GM12878 (cell line): ENCODE results near the gene BCKDHA. TPM values are rescaled to one million over a fixed set of nuclear protein-coding genes. Genes with fewer than 3 reads are reported as not detected.

Source experiments
- BACH1 ChIP-seq: fragments of 450-650 bp; IDR thresholded peaks from 2 replicates; pipeline ENCODE4 v1.6.1; 2017; ENCODE audit warnings: mild to moderate bottlenecking, borderline replicate concordance
- CREB1 ChIP-seq: IDR thresholded peaks from 2 replicates; pipeline ENCODE4 v1.6.1; 2012; ENCODE audit warnings: low read depth, mild to moderate bottlenecking, inconsistent platforms
- DPF2 ChIP-seq: fragments of 450-650 bp; IDR thresholded peaks from 2 replicates; pipeline ENCODE4 v1.6.1; 2017; ENCODE audit warnings: mild to moderate bottlenecking
- EZH2 ChIP-seq: IDR thresholded peaks from 2 replicates; pipeline ENCODE4 v1.6.1; 2012; ENCODE audit warnings: low read depth, mild to moderate bottlenecking, control low read depth, inconsistent platforms, low read length, borderline replicate concordance; ENCODE audit not compliant: control insufficient read depth
- FOS ChIP-seq: IDR thresholded peaks from 3 replicates; pipeline ENCODE4 v1.6.1; 2011; ENCODE audit warnings: borderline replicate concordance; ENCODE audit not compliant: insufficient read length; ENCODE audit errors: extremely low read depth
- FOXK2 ChIP-seq: fragments of 450-650 bp; IDR thresholded peaks from 2 replicates; pipeline ENCODE4 v1.6.1; 2017; ENCODE audit warnings: mild to moderate bottlenecking, moderate library complexity
- JUNB ChIP-seq: IDR thresholded peaks from 2 replicates; pipeline ENCODE4 v1.6.1; 2016; ENCODE audit warnings: antibody characterized with exemption, mild to moderate bottlenecking
- KLF5 ChIP-seq: fragments of 450-650 bp; IDR thresholded peaks from 2 replicates; pipeline ENCODE4 v1.6.1; 2014; ENCODE audit warnings: mild to moderate bottlenecking; ENCODE audit not compliant: partially characterized antibody
- MTA2 ChIP-seq: fragments of 450-650 bp; IDR thresholded peaks from 2 replicates; pipeline ENCODE4 v1.6.1; 2016; ENCODE audit warnings: low read depth, mild to moderate bottlenecking, moderate library complexity
- MXI1 ChIP-seq: fragments of 150-350 bp; IDR thresholded peaks from 2 replicates; pipeline ENCODE4 v1.6.1; 2011; ENCODE audit warnings: low read depth, mild to moderate bottlenecking, inconsistent platforms, low read length, improper control_type of control experiment
- MYC ChIP-seq: IDR thresholded peaks from 2 replicates; pipeline ENCODE4 v1.6.1; 2011; ENCODE audit warnings: mild to moderate bottlenecking, low read length, moderate library complexity, inconsistent platforms; ENCODE audit not compliant: insufficient read depth, insufficient replicate concordance, insufficient read length, severe bottlenecking
- NFYB ChIP-seq: IDR thresholded peaks from 2 replicates; pipeline ENCODE4 v1.6.1; 2011; ENCODE audit warnings: low read depth, mild to moderate bottlenecking, low read length, improper control_type of control experiment, moderate library complexity; ENCODE audit not compliant: insufficient read depth
- RBBP5 ChIP-seq: fragments of 200-600 bp; sonication (generic); conservative IDR thresholded peaks from 2 replicates; pipeline ENCODE4 v1.6.1; 2016
- RFX5 ChIP-seq: IDR thresholded peaks from 2 replicates; pipeline ENCODE4 v1.6.1; 2011; ENCODE audit warnings: low read depth, low read length, improper control_type of control experiment
- SMARCA5 ChIP-seq: fragments of 450-650 bp; IDR thresholded peaks from 2 replicates; pipeline ENCODE4 v1.6.1; 2017; ENCODE audit warnings: mild to moderate bottlenecking
- SMC3 ChIP-seq: IDR thresholded peaks from 2 replicates; pipeline ENCODE4 v1.6.1; 2011; ENCODE audit warnings: low read length, improper control_type of control experiment, borderline replicate concordance
- SP1 ChIP-seq: IDR thresholded peaks from one replicate; pipeline ENCODE4 v1.6.1; 2011; ENCODE audit warnings: low read depth, low read length
- TAF1 ChIP-seq: IDR thresholded peaks from 2 replicates; pipeline ENCODE4 v1.6.1; 2011; ENCODE audit warnings: mild to moderate bottlenecking, low read depth, low read length, borderline replicate concordance
- TCF3 ChIP-seq: IDR thresholded peaks from 2 replicates; pipeline ENCODE4 v1.6.1; 2012; ENCODE audit warnings: low read depth, mild to moderate bottlenecking, low read length, borderline replicate concordance; ENCODE audit not compliant: insufficient read depth
- ZSCAN29 ChIP-seq: fragments of 450-650 bp; IDR thresholded peaks from 2 replicates; pipeline ENCODE4 v1.6.1; 2017; ENCODE audit warnings: mild to moderate bottlenecking, moderate library complexity
- polyA plus RNA-seq, 11 experiments: library from polyadenylated mRNA; depleted of rRNA in 4 of 11; unstranded in 6 of 11; stranded (reverse) in 5 of 11; fragments of >200 nt; fragmentation: Nextera tagmentation in 4 of 11; fragmentation: Illumina TruSeq in 1 of 11; extraction: Ambion mirVana in 4 of 11; extraction: Trizol in 1 of 11; gene quantifications; 1 replicate in 1 of 11; 2 replicates in 10 of 11; pipeline versions ENCODE4 v1.2.1 to v1.2.3, GENCODE V29; 2011 to 2016; ENCODE audit warnings: inconsistent platforms in 2 of 11, missing spikeins in 2 of 11, low read depth in 1 of 11
- total RNA-seq, 4 experiments: library from RNA; depleted of rRNA in 3 of 4; stranded (reverse); fragments of >200 nt in 3 of 4; fragmentation: Illumina TruSeq in 1 of 4; extraction: Trizol in 1 of 4; gene quantifications; 2 replicates each; pipeline versions ENCODE4 v1.2.1 to v1.2.3, GENCODE V29; 2013 to 2021
- TF ChIP-seq, protein P1 (sequence below): IDR thresholded peaks from 2 replicates; pipeline ENCODE4 v1.6.1; 2012; ENCODE audit warnings: improper control_type of control experiment, low read depth, low read length; ENCODE audit not compliant: insufficient replicate concordance
- TF ChIP-seq, protein P2 (sequence below): fragments of 450-650 bp; formaldehyde crosslinking; IDR thresholded peaks from 2 replicates; pipeline ENCODE4 v1.4.0; 2020; ENCODE audit warnings: mild to moderate bottlenecking, moderate library complexity

The BCKDHA gene
- total and polyA plus RNA-seq, 10 of the 15 experiments (the other 5 are each of a cell fraction or from before 2014, with no cell fraction given) = 9.9 to 107 (median 46.4) TPM

GRCh38 chr19:41363753-41364523, 33.7 kb upstream of the BCKDHA start, which contains the start of gene B9D2 (continued):
- TF ChIP-seq BACH1 (peak; percentile 15; the same call in 1 of the 2 replicates), DPF2 (no peak), SP1 (peak; percentile 61), SMC3 (no peak), RFX5 (peak; percentile 49; the same call in 1 of the 2 replicates), MXI1 (peak; percentile 93), MTA2 (peak; percentile 49; the same call in 1 of the 2 replicates), NFYB (peak; percentile 69), EZH2 (no peak), JUNB (no peak), ZSCAN29 (no peak), KLF5 (peak; percentile 33), SMARCA5 (no peak), FOXK2 (no peak), RBBP5 (no peak), TCF3 (no peak), TAF1 (peak; percentile 20), MYC (no peak), CREB1 (peak; percentile 81), FOS (no peak)
- TF ChIP-seq, protein P1, sequence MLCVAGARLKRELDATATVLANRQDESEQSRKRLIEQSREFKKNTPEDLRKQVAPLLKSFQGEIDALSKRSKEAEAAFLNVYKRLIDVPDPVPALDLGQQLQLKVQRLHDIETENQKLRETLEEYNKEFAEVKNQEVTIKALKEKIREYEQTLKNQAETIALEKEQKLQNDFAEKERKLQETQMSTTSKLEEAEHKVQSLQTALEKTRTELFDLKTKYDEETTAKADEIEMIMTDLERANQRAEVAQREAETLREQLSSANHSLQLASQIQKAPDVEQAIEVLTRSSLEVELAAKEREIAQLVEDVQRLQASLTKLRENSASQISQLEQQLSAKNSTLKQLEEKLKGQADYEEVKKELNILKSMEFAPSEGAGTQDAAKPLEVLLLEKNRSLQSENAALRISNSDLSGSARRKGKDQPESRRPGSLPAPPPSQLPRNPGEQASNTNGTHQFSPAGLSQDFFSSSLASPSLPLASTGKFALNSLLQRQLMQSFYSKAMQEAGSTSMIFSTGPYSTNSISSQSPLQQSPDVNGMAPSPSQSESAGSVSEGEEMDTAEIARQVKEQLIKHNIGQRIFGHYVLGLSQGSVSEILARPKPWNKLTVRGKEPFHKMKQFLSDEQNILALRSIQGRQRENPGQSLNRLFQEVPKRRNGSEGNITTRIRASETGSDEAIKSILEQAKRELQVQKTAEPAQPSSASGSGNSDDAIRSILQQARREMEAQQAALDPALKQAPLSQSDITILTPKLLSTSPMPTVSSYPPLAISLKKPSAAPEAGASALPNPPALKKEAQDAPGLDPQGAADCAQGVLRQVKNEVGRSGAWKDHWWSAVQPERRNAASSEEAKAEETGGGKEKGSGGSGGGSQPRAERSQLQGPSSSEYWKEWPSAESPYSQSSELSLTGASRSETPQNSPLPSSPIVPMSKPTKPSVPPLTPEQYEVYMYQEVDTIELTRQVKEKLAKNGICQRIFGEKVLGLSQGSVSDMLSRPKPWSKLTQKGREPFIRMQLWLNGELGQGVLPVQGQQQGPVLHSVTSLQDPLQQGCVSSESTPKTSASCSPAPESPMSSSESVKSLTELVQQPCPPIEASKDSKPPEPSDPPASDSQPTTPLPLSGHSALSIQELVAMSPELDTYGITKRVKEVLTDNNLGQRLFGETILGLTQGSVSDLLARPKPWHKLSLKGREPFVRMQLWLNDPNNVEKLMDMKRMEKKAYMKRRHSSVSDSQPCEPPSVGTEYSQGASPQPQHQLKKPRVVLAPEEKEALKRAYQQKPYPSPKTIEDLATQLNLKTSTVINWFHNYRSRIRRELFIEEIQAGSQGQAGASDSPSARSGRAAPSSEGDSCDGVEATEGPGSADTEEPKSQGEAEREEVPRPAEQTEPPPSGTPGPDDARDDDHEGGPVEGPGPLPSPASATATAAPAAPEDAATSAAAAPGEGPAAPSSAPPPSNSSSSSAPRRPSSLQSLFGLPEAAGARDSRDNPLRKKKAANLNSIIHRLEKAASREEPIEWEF = peak; percentile 57
- TF ChIP-seq, protein P2, sequence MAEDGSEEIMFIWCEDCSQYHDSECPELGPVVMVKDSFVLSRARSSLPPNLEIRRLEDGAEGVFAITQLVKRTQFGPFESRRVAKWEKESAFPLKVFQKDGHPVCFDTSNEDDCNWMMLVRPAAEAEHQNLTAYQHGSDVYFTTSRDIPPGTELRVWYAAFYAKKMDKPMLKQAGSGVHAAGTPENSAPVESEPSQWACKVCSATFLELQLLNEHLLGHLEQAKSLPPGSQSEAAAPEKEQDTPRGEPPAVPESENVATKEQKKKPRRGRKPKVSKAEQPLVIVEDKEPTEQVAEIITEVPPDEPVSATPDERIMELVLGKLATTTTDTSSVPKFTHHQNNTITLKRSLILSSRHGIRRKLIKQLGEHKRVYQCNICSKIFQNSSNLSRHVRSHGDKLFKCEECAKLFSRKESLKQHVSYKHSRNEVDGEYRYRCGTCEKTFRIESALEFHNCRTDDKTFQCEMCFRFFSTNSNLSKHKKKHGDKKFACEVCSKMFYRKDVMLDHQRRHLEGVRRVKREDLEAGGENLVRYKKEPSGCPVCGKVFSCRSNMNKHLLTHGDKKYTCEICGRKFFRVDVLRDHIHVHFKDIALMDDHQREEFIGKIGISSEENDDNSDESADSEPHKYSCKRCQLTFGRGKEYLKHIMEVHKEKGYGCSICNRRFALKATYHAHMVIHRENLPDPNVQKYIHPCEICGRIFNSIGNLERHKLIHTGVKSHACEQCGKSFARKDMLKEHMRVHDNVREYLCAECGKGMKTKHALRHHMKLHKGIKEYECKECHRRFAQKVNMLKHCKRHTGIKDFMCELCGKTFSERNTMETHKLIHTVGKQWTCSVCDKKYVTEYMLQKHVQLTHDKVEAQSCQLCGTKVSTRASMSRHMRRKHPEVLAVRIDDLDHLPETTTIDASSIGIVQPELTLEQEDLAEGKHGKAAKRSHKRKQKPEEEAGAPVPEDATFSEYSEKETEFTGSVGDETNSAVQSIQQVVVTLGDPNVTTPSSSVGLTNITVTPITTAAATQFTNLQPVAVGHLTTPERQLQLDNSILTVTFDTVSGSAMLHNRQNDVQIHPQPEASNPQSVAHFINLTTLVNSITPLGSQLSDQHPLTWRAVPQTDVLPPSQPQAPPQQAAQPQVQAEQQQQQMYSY (CRISPR knock-in tag) = no peak
